H9 (cell line): ENCODE results near the gene HNF1B. TPM values are rescaled to one million over a fixed set of nuclear protein-coding genes. Genes with fewer than 3 reads are reported as not detected.

Experiments used
- DNase-seq: peaks from one replicate; pipeline ENCODE4 v3.0.0-alpha.2; 2017
- H2AFZ ChIP-seq: one replicate; pipeline ENCODE4 v1.6.1; 2013; ENCODE audit warnings: mild to moderate bottlenecking, low read length, control low read depth, moderate library complexity
- H2AK5ac ChIP-seq: 2 replicates; pipeline ENCODE4 v1.6.1; 2013; ENCODE audit warnings: low read length, control low read depth, mixed read lengths; ENCODE audit not compliant: insufficient read length
- H2BK120ac ChIP-seq: one replicate; pipeline ENCODE4 v1.6.1; 2013; ENCODE audit warnings: low read depth, mild to moderate bottlenecking, low read length, control low read depth, inconsistent platforms; ENCODE audit not compliant: poor library complexity, severe bottlenecking
- H2BK12ac ChIP-seq: 2 replicates; pipeline ENCODE4 v1.6.1; 2013; ENCODE audit warnings: low read length, control low read depth, mixed read lengths, low read depth; ENCODE audit not compliant: insufficient read length
- H2BK15ac ChIP-seq: 2 replicates; pipeline ENCODE4 v1.6.1; 2013; ENCODE audit warnings: low read depth, low read length, control low read depth
- H2BK20ac ChIP-seq: one replicate; pipeline ENCODE4 v1.6.1; 2013; ENCODE audit warnings: low read depth, mild to moderate bottlenecking, low read length, control low read depth, inconsistent platforms; ENCODE audit not compliant: poor library complexity, severe bottlenecking
- H2BK5ac ChIP-seq: 2 replicates; pipeline ENCODE4 v1.6.1; 2013; ENCODE audit warnings: low read length, control low read depth, mixed read lengths; ENCODE audit not compliant: insufficient read length
- H3K14ac ChIP-seq: 2 replicates; pipeline ENCODE4 v1.6.1; 2013; ENCODE audit warnings: low read length, control low read depth; ENCODE audit not compliant: insufficient read depth
- H3K18ac ChIP-seq: 2 replicates; pipeline ENCODE4 v1.6.1; 2013; ENCODE audit warnings: low read depth, mild to moderate bottlenecking, mixed read lengths, low read length, control low read depth; ENCODE audit not compliant: insufficient read length
- H3K23ac ChIP-seq: 2 replicates; pipeline ENCODE4 v1.6.1; 2013; ENCODE audit warnings: low read length, control low read depth, mixed read lengths, low read depth; ENCODE audit not compliant: insufficient read length
- H3K23me2 ChIP-seq: 2 replicates; pipeline ENCODE4 v1.6.1; 2013; ENCODE audit warnings: low read depth, mild to moderate bottlenecking, mixed read lengths, low read length, control low read depth; ENCODE audit not compliant: insufficient read length, poor library complexity, severe bottlenecking
- H3K27ac ChIP-seq: 2 replicates; pipeline ENCODE4 v1.5.1; 2013; ENCODE audit warnings: low read length, control low read depth, mixed read lengths, low read depth; ENCODE audit not compliant: insufficient read length
- H3K27me3 ChIP-seq: 2 replicates; pipeline ENCODE4 v1.6.1; 2013; ENCODE audit warnings: low read length, control low read depth, inconsistent platforms; ENCODE audit not compliant: insufficient read depth
- H3K4ac ChIP-seq: 2 replicates; pipeline ENCODE4 v1.6.1; 2013; ENCODE audit warnings: low read depth, mild to moderate bottlenecking, control low read depth, inconsistent platforms, low read length, moderate library complexity
- H3K4me1 ChIP-seq: 2 replicates; pipeline ENCODE4 v1.6.1; 2013; ENCODE audit warnings: low read length, control low read depth, inconsistent platforms; ENCODE audit not compliant: insufficient read depth
- H3K4me2 ChIP-seq: 2 replicates; pipeline ENCODE4 v1.6.1; 2013; ENCODE audit warnings: low read length, control low read depth, mixed read lengths; ENCODE audit not compliant: insufficient read length, insufficient read depth
- H3K56ac ChIP-seq: 2 replicates; pipeline ENCODE4 v1.6.1; 2013; ENCODE audit warnings: low read depth, mild to moderate bottlenecking, mixed read lengths, low read length, control low read depth; ENCODE audit not compliant: insufficient read length
- H3K79me1 ChIP-seq: 2 replicates; pipeline ENCODE4 v1.6.1; 2013; ENCODE audit warnings: low read depth, mild to moderate bottlenecking, moderate library complexity, low read length, control low read depth, inconsistent platforms; ENCODE audit not compliant: insufficient read depth, poor library complexity, severe bottlenecking
- H3K79me2 ChIP-seq: 2 replicates; pipeline ENCODE4 v1.6.1; 2013; ENCODE audit warnings: low read length, control low read depth, inconsistent platforms; ENCODE audit not compliant: insufficient read depth
- H3K9ac ChIP-seq: 2 replicates; pipeline ENCODE4 v1.6.1; 2013; ENCODE audit warnings: low read length, control low read depth, mixed read lengths; ENCODE audit not compliant: insufficient read length; ENCODE audit errors: extremely low read depth
- H3K9me3 ChIP-seq: one replicate; pipeline ENCODE4 v1.6.1; 2013; ENCODE audit warnings: low read depth, low read length, inconsistent platforms; ENCODE audit not compliant: control insufficient read depth
- H3T11ph ChIP-seq: one replicate; pipeline ENCODE4 v1.6.1; 2013; ENCODE audit warnings: mild to moderate bottlenecking, low read length, control low read depth, inconsistent platforms
- H4K20me1 ChIP-seq: one replicate; pipeline ENCODE4 v1.6.1; 2013; ENCODE audit not compliant: control insufficient read depth, insufficient read length, insufficient read depth
- H4K5ac ChIP-seq: 2 replicates; pipeline ENCODE4 v1.6.1; 2013; ENCODE audit warnings: low read depth, mild to moderate bottlenecking, mixed read lengths, low read length, control low read depth; ENCODE audit not compliant: insufficient read length
- H4K8ac ChIP-seq: replicated peaks from 2 replicates; pipeline ENCODE4 v1.6.1; 2013; ENCODE audit warnings: low read length, control low read depth, mixed read lengths, low read depth; ENCODE audit not compliant: insufficient read length
- H4K91ac ChIP-seq: 2 replicates; pipeline ENCODE4 v1.6.1; 2013; ENCODE audit warnings: low read depth, mild to moderate bottlenecking, moderate library complexity, mixed read lengths, low read length, control low read depth; ENCODE audit not compliant: insufficient read length
- H3K27ac Mint-ChIP-seq, 3 experiments: 2 replicates in 2 of 3; 3 replicates in 1 of 3; pipeline ENCODE4 v1.8.0; 2020 to 2021; ENCODE audit warnings: mixed read lengths in 3 of 3, mild to moderate bottlenecking in 1 of 3, moderate library complexity in 1 of 3
- H3K27me3 Mint-ChIP-seq: 2 replicates; pipeline ENCODE4 v1.8.0; 2021; ENCODE audit warnings: low read depth, mild to moderate bottlenecking, moderate library complexity, mixed read lengths
- H3K36me3 Mint-ChIP-seq, 3 experiments: 2 replicates in 2 of 3; 3 replicates in 1 of 3; pipeline ENCODE4 v1.8.0; 2020 to 2021; ENCODE audit warnings: low read depth in 3 of 3, mixed read lengths in 3 of 3; ENCODE audit not compliant: insufficient read depth in 1 of 3
- H3K4me1 Mint-ChIP-seq, 2 experiments: 2 replicates each; pipeline ENCODE4 v1.8.0; 2020; ENCODE audit warnings: mixed read lengths in 2 of 2
- H3K4me3 Mint-ChIP-seq, 2 experiments: 2 replicates in 1 of 2; 3 replicates in 1 of 2; pipeline ENCODE4 v1.8.0; 2020 to 2021; ENCODE audit warnings: mild to moderate bottlenecking in 2 of 2, mixed read lengths in 2 of 2, moderate library complexity in 1 of 2
- H3K9me3 Mint-ChIP-seq, 2 experiments: 2 replicates in 1 of 2; 3 replicates in 1 of 2; pipeline ENCODE4 v1.8.0; 2020; ENCODE audit warnings: mild to moderate bottlenecking in 2 of 2, mixed read lengths in 2 of 2, moderate library complexity in 1 of 2
- WGBS: extraction: QIAGEN DNeasy Blood & Tissue Kit; methylation state at CpG from one replicate; pipeline ENCODE4 v1.1.7; 2013; ENCODE audit warnings: missing lambda C conversion rate, low lambda C conversion rate, mixed read lengths; ENCODE audit not compliant: insufficient read length; ENCODE audit errors: extremely low coverage; 5-methylcytosine and 5-hydroxymethylcytosine counted together
- total RNA-seq: library from RNA; stranded (reverse); gene quantifications from 2 replicates; pipeline ENCODE4 v1.2.1, GENCODE V29; 2021
- TF ChIP-seq, protein P1 (sequence below): fragments of 200-600 bp; sonication (generic); conservative IDR thresholded peaks from 3 replicates; pipeline ENCODE4 v1.8.0; 2021; ENCODE audit warnings: antibody characterized with exemption, mild to moderate bottlenecking

HNF1B gene
- total RNA-seq, 1 experiment from 2014 or later: not detected

DNA sequence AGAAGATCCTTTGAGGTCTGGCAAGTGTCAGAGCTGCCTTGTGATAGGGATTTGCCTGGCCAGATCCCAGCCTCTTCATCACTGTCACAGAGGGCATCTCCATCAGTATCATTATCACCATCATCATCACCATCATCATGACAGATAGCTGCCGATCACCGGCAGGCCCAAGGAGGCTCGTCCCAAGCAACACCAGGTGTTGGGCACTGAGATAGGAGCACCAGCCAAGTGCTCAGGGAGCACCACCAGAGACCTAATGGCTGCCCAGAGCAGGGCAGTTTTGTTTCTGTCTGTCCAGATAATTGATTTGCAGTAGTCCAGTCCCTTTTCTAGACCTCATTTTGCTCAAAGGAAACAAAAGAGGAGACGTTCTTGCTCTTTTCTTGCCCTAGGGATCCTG is 25.0 kb downstream of the HNF1B start:
- Histone ChIP-seq H4K5ac (no peak overlapping the region), H3K18ac (no peak overlapping the region), H3K23ac (no peak overlapping the region), H3K9ac (no peak overlapping the region), H4K91ac (no peak overlapping the region), H3K56ac (no peak overlapping the region), H2AK5ac (no peak overlapping the region), H3K27me3 (no peaks in the 10 kb centered on the region; the same call in 1 of the 2 replicates), H2AFZ (no peak overlapping the region), H3K9me3 (no peaks in the 10 kb centered on the region), H4K8ac (no peak overlapping the region), H3K4me1 (no peaks in the 10 kb centered on the region), H3K14ac (no peak overlapping the region), H3K79me1 (no peaks in the 10 kb centered on the region), H2BK5ac (no peak overlapping the region), H3K23me2 (no peaks in the 10 kb centered on the region), H4K20me1 (no peaks in the 10 kb centered on the region), H3K4ac (no peak overlapping the region), H3T11ph (no peak overlapping the region), H3K27ac (no peak overlapping the region), H2BK15ac (no peak overlapping the region), H3K79me2 (no peaks in the 10 kb centered on the region), H2BK20ac (no peak overlapping the region), H2BK120ac (no peak overlapping the region), H3K4me2 (no peak overlapping the region), H2BK12ac (no peak overlapping the region)
- Mint-ChIP-seq H3K36me3 (no peaks in the 10 kb centered on the region), H3K4me1 (peaks cover 3 to 8% of the 10 kb centered on the region in 2 experiments), H3K4me3 (no peak overlapping the region), H3K9me3 (no peaks in the 10 kb centered on the region), H3K27me3 (peaks cover 10% of the 10 kb centered on the region), H3K27ac (no peak overlapping the region)
- TF ChIP-seq, protein P1, sequence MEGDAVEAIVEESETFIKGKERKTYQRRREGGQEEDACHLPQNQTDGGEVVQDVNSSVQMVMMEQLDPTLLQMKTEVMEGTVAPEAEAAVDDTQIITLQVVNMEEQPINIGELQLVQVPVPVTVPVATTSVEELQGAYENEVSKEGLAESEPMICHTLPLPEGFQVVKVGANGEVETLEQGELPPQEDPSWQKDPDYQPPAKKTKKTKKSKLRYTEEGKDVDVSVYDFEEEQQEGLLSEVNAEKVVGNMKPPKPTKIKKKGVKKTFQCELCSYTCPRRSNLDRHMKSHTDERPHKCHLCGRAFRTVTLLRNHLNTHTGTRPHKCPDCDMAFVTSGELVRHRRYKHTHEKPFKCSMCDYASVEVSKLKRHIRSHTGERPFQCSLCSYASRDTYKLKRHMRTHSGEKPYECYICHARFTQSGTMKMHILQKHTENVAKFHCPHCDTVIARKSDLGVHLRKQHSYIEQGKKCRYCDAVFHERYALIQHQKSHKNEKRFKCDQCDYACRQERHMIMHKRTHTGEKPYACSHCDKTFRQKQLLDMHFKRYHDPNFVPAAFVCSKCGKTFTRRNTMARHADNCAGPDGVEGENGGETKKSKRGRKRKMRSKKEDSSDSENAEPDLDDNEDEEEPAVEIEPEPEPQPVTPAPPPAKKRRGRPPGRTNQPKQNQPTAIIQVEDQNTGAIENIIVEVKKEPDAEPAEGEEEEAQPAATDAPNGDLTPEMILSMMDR: no peak
- WGBS: no CpG with 5 or more reads among the region's 4 CpGs
- no peak for DNase-seq
